Breast epithelium (tissue), 4 donors: ENCODE results near the gene PLD1. TPM values are rescaled to one million over a fixed set of nuclear protein-coding genes. Genes with fewer than 3 reads are reported as not detected.
"Not testable (repeated sequence)": the region's sequence is repeated elsewhere in the genome, so short reads cannot be mapped to it uniquely, and the experiment has no call there.

ENCODE experiments used
- DNase-seq, 2 donors: peaks; one replicate each; pipeline ENCODE4 v3.0.0-alpha.2; 2019; ENCODE audit warnings: low spot score in 2 of 2
- H3K27ac ChIP-seq, 2 donors: fragments of 200-600 bp; sonication (generic) in 1 of 2; one replicate each; pipeline ENCODE4 v1.5.1; 2016 to 2019; ENCODE audit warnings: mild to moderate bottlenecking in 1 of 2
- H3K27me3 ChIP-seq, 2 donors: fragments of 200-600 bp; sonication (generic) in 1 of 2; one replicate each; pipeline versions ENCODE4 v1.5.1 to v1.6.0; 2017 to 2019; ENCODE audit warnings: control low read depth in 1 of 2, mild to moderate bottlenecking in 1 of 2
- H3K36me3 ChIP-seq: fragments of 200-600 bp; one replicate; pipeline ENCODE4 v1.5.1; 2019
- H3K4me1 ChIP-seq, 2 donors: fragments of 200-600 bp; sonication (generic); one replicate each; pipeline ENCODE4 v1.5.1; 2016 to 2019; ENCODE audit warnings: control low read depth in 1 of 2
- H3K4me3 ChIP-seq, 3 donors: fragments of 200-600 bp; sonication (generic); 1 replicate in 2 of 3; 2 replicates in 1 of 3; pipeline ENCODE4 v1.5.1; 2016 to 2019; ENCODE audit warnings: mild to moderate bottlenecking in 3 of 3, moderate library complexity in 2 of 3
- H3K9me3 ChIP-seq, 2 donors: fragments of 200-600 bp; sonication (generic) in 1 of 2; one replicate each; pipeline ENCODE4 v1.5.1; 2016 to 2019; ENCODE audit warnings: control low read depth in 1 of 2
- CTCF ChIP-seq, 3 donors: fragments of 450-650 bp; IDR thresholded peaks; one replicate each; pipeline ENCODE4 v1.5.1; 2016 to 2017; ENCODE audit warnings: antibody characterized with exemption in 3 of 3, mild to moderate bottlenecking in 3 of 3, moderate library complexity in 3 of 3
- POLR2A ChIP-seq: fragments of 450-650 bp; IDR thresholded peaks from one replicate; pipeline ENCODE4 v1.6.1; 2016; ENCODE audit warnings: antibody characterized with exemption, mild to moderate bottlenecking, moderate library complexity
- POLR2AphosphoS5 ChIP-seq, 3 donors: sonication (generic); formaldehyde crosslinking; IDR thresholded peaks; one replicate each; pipeline ENCODE4 v1.6.1; 2017; ENCODE audit warnings: antibody characterized with exemption in 3 of 3
- intact Hi-C: fragments of 100-400 bp; cut with DNase I; formaldehyde crosslinking; loops from one replicate; pipeline ENCODE4 v1.15.1; 2023; ENCODE audit warnings: low total_unique reads
- total RNA-seq, 3 donors: library from RNA; depleted of rRNA; stranded (reverse); fragments of >200 nt; gene quantifications; one replicate each; pipeline ENCODE4 v1.1.0, GENCODE V29; 2016

PLD1 gene
- total RNA-seq, 3 donors from 2014 or later = 21.1 to 36.9 (median 24.9) TPM

- intact Hi-C loops = no loop called here
- Histone ChIP-seq H3K9me3 (no peaks in the 10 kb centered on the region), H3K4me1 (no peaks in the 10 kb centered on the region), H3K27me3 (no peaks in the 10 kb centered on the region), H3K27ac (no peak overlapping the region), H3K36me3 (no peaks in the 10 kb centered on the region), H3K4me3 (no peak overlapping the region)
- no peak for DNase-seq
- TF ChIP-seq POLR2AphosphoS5 (IDR thresholded peaks at IDR 0.05) (no peak), CTCF (IDR thresholded peaks at IDR 0.05) (no peak), POLR2A (no peak)
These were observed 7.0 kb upstream of the PLD1 start for GRCh38 chr3:171817074-171817800.

GRCh38 chr3:171815973-171816595 lies 5.8 kb upstream of the PLD1 start:
- intact Hi-C loops = no loop called here
- H3K4me1 ChIP-seq = no peaks in the 10 kb centered on the region
- no peaks in the 10 kb centered on the region for H3K9me3 ChIP-seq
- peak overlapping the region in 1 of 2 donors; percentile 22 for H3K27ac ChIP-seq
- no peak for DNase-seq
- TF ChIP-seq POLR2AphosphoS5 (IDR thresholded peaks at IDR 0.05) (no peak), POLR2A (no peak), CTCF (IDR thresholded peaks at IDR 0.05) (no peak)
- H3K27me3 ChIP-seq = no peaks in the 10 kb centered on the region
- no peak overlapping the region for H3K4me3 ChIP-seq
- H3K36me3 ChIP-seq = no peaks in the 10 kb centered on the region

DNA sequence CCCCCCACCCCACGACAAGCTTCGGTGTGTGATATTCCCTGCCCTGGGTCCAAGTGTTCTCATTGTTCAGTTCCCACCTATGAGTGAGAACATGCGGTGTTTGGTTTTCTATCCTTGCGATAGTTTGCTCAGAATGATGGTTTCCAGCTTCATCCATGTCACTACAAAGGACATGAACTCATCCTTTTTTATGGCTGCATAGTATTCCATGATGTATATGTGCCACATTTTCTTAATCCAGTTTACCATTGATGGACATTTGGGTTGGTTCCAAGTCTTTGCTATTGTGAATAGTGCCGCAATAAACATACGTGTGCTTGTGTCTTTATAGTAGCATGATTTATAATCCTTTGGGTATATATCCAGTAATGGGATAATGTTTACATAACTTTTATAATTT lies 4.4 kb upstream of the PLD1 start:
- peak overlapping the region; percentile 45 to 54 for H3K27ac ChIP-seq
- H3K4me1 ChIP-seq, intact Hi-C loops, H3K36me3 ChIP-seq, DNase-seq, H3K9me3 ChIP-seq, H3K4me3 ChIP-seq, H3K27me3 ChIP-seq: not testable (repeated sequence)

DNA sequence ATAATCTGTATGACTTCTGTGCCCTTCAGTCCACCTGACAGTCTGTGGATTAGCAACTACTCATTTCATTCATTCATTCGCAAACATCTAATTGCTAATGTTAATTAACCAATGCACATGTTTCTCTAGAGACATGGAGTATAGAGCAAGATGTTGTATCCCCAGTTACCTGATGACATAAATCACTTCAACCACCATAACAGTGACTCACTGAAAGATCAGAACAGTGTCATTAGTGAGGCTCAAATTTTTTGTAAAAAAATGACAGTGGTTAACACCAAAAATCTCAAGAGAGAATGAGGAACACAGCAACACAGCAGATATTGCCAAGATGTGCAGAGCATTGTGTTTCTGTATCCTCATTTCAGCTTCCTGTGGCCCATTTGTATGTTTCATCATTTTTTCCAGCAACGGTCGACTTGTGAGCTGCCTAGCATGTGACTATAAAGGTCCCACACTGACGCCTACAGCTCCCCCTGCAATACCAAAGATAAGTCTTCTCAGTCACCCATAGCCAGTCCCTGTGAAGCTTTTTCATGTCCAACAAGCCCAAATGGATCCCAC lies 3.7 kb upstream of the PLD1 start:
- H3K27ac ChIP-seq = peak overlapping the region; percentile 45 to 54
- no peak for DNase-seq

GRCh38 chr3:171813278-171813896 lies 3.1 kb upstream of the PLD1 start:
- no peaks in the 10 kb centered on the region for H3K36me3 ChIP-seq
- H3K4me3 ChIP-seq = no peak overlapping the region
- peak overlapping the region; percentile 45 to 54 for H3K27ac ChIP-seq
- no peaks in the 10 kb centered on the region for H3K4me1 ChIP-seq
- no peaks in the 10 kb centered on the region for H3K9me3 ChIP-seq
- TF ChIP-seq CTCF (IDR thresholded peaks at IDR 0.05) = no peak
- no peak for TF ChIP-seq POLR2A
- TF ChIP-seq POLR2AphosphoS5 (IDR thresholded peaks at IDR 0.05) = no peak
- intact Hi-C loops = no loop called here
- DNase-seq = no peak
- H3K27me3 ChIP-seq = no peaks in the 10 kb centered on the region

More for the DNA sequence above, 3.7 kb upstream of the PLD1 start:
- H3K36me3 ChIP-seq = no peaks in the 10 kb centered on the region
- intact Hi-C loops = no loop called here
- H3K4me1 ChIP-seq = no peaks in the 10 kb centered on the region
- H3K27me3 ChIP-seq = no peaks in the 10 kb centered on the region
- no peaks in the 10 kb centered on the region for H3K9me3 ChIP-seq
- TF ChIP-seq POLR2A (no peak), POLR2AphosphoS5 (IDR thresholded peaks at IDR 0.05) (peak in 1 of 3 donors; percentile 16)
- no peak overlapping the region for H3K4me3 ChIP-seq

GRCh38 chr3:171812811-171813210 lies 2.5 kb upstream of the PLD1 start:
- Histone ChIP-seq H3K9me3 (no peaks in the 10 kb centered on the region), H3K36me3 (no peaks in the 10 kb centered on the region), H3K4me1 (no peaks in the 10 kb centered on the region), H3K27ac (peak overlapping the region in 1 of 2 donors; percentile 54), H3K27me3 (no peaks in the 10 kb centered on the region), H3K4me3 (no peak overlapping the region)
- TF ChIP-seq POLR2AphosphoS5 (IDR thresholded peaks at IDR 0.05) (no peak), POLR2A (no peak), CTCF (IDR thresholded peaks at IDR 0.05) (no peak)
- intact Hi-C loops = no loop called here
- no peak for DNase-seq
